Measurements from ENCODE around the gene GNGT2.

DNA sequence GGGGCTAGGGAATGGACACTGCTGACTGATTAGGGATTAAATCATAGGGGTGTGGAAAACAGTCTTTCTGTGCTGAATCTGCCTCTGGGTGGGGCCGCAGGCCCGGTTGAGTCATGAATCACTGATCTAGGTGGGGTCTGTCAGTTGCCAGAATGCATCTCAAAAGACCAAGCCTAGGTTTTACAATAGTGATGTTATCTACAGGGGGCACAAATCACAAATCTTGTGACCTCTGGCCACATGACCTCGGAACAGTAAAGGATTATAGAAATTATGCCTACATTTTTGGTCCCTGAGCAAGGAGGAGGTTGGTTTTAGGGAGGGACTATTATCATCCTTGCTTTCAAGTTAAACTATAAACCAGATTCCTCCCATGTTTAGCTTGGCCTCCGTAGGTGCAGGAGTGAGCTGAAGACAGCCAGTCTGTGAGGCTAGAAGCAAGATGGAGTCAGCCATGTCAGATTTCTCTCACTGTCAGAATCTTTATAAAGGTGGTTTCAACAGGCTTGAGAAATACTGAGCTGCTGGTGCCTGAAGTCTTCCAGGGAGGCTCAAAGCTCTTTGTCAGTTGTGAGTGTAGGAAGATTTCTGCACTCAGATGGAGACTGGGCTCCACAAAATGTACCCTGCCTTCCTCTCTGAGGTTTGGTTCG is 12.9 kb downstream of the GNGT2 start:
- TF ChIP-seq, protein P1, sequence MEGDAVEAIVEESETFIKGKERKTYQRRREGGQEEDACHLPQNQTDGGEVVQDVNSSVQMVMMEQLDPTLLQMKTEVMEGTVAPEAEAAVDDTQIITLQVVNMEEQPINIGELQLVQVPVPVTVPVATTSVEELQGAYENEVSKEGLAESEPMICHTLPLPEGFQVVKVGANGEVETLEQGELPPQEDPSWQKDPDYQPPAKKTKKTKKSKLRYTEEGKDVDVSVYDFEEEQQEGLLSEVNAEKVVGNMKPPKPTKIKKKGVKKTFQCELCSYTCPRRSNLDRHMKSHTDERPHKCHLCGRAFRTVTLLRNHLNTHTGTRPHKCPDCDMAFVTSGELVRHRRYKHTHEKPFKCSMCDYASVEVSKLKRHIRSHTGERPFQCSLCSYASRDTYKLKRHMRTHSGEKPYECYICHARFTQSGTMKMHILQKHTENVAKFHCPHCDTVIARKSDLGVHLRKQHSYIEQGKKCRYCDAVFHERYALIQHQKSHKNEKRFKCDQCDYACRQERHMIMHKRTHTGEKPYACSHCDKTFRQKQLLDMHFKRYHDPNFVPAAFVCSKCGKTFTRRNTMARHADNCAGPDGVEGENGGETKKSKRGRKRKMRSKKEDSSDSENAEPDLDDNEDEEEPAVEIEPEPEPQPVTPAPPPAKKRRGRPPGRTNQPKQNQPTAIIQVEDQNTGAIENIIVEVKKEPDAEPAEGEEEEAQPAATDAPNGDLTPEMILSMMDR (conservative IDR thresholded peaks at IDR 0.05; ENCODE audit: low read length): no peak
- no peak for TF ChIP-seq EZH2phosphoT487 (IDR thresholded peaks at IDR 0.05; ENCODE audit: borderline replicate concordance)

Data from Loucy (cell line).